ENCODE results near the gene PALLD.

Gene PALLD

DNA sequence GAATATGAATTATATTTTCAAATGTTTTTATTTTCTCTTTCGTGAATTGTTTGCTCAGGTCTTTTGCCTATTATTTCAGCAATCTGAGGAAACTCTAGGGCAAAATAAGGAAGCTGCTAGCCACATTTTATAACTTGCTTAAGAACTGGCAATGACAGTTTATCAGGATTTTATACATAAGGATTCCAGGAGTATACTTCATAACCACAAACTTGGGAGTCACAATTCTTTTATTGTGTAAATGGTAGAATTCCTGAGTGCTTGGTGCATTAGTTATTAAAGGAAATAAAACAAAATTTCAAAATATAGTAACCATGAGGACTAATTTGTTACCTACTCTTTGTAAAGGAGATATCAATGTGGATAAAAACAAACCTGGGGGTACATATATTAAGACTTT is 54.4 kb downstream of the PALLD start:
- H3K27ac ChIP-seq (ENCODE audit: poor library complexity, severe bottlenecking) = peak overlapping the region; percentile 75
- no peaks in the 10 kb centered on the region for H3K9me3 ChIP-seq (ENCODE audit: severe bottlenecking)
- DNase-seq (ENCODE audit: low spot score) (no peak), ATAC-seq (ENCODE audit: low read depth) (peak; percentile 90)
- H3K36me3 ChIP-seq (ENCODE audit: low read depth) = no peaks in the 10 kb centered on the region
- H3K27me3 ChIP-seq (ENCODE audit: insufficient read depth, poor library complexity, severe bottlenecking) = no peaks in the 10 kb centered on the region
- TF ChIP-seq, protein P1, sequence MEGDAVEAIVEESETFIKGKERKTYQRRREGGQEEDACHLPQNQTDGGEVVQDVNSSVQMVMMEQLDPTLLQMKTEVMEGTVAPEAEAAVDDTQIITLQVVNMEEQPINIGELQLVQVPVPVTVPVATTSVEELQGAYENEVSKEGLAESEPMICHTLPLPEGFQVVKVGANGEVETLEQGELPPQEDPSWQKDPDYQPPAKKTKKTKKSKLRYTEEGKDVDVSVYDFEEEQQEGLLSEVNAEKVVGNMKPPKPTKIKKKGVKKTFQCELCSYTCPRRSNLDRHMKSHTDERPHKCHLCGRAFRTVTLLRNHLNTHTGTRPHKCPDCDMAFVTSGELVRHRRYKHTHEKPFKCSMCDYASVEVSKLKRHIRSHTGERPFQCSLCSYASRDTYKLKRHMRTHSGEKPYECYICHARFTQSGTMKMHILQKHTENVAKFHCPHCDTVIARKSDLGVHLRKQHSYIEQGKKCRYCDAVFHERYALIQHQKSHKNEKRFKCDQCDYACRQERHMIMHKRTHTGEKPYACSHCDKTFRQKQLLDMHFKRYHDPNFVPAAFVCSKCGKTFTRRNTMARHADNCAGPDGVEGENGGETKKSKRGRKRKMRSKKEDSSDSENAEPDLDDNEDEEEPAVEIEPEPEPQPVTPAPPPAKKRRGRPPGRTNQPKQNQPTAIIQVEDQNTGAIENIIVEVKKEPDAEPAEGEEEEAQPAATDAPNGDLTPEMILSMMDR (IDR thresholded peaks at IDR 0.05; ENCODE audit: poor library complexity, severe bottlenecking) = no peak
- H3K4me3 ChIP-seq (ENCODE audit: severe bottlenecking) = no peak overlapping the region
- H3K4me1 ChIP-seq (ENCODE audit: insufficient read depth, poor library complexity, severe bottlenecking) = peaks cover 26% of the 10 kb centered on the region

DNA sequence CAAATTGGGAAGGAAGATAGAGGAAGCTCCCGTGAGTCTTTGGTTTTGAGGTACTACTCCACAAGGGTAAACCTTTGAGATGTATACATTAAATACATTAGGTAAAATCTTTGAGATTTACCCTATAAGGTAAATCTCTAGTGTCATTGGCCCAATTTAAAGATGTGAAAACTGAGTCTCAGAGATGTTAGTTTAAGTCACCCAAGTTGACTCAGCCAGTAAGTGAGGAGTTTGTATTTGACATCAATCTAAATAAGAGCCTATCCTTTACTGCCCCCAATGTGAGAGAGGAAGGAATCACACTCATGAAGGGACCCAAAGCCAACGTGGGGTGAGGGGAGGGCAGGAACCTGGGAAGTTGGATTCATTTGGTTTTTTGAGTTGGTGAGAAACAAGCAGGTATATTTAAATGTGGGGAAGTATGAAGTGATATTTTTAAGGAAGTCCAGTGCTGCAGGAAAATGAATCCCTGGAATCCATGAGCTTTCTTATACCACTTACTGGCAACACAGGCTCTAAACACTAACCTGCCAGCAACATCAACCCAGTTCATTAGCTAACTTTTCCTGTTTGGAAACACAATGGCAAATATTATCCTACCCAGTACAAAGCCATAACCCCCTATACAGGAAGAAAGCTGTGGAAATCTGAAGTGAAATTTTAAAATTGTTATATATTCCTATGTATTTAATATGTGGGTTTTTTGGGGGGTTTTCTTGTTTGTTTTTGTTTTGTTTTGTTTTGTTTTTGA is 55.3 kb downstream of the PALLD start:
- ATAC-seq (ENCODE audit: low read depth) (no peak), DNase-seq (ENCODE audit: low spot score) (no peak)
- no peak overlapping the region for H3K4me3 ChIP-seq (ENCODE audit: severe bottlenecking)
- TF ChIP-seq, protein P1 (IDR thresholded peaks at IDR 0.05; ENCODE audit: poor library complexity, severe bottlenecking) = peak; percentile 24
- peak overlapping the region; percentile 75 for H3K27ac ChIP-seq (ENCODE audit: poor library complexity, severe bottlenecking)
- H3K4me1 ChIP-seq (ENCODE audit: insufficient read depth, poor library complexity, severe bottlenecking) = peaks cover 26% of the 10 kb centered on the region
- no peaks in the 10 kb centered on the region for H3K9me3 ChIP-seq (ENCODE audit: severe bottlenecking)
- H3K36me3 ChIP-seq (ENCODE audit: low read depth) = no peaks in the 10 kb centered on the region
- no peaks in the 10 kb centered on the region for H3K27me3 ChIP-seq (ENCODE audit: insufficient read depth, poor library complexity, severe bottlenecking)

DNA sequence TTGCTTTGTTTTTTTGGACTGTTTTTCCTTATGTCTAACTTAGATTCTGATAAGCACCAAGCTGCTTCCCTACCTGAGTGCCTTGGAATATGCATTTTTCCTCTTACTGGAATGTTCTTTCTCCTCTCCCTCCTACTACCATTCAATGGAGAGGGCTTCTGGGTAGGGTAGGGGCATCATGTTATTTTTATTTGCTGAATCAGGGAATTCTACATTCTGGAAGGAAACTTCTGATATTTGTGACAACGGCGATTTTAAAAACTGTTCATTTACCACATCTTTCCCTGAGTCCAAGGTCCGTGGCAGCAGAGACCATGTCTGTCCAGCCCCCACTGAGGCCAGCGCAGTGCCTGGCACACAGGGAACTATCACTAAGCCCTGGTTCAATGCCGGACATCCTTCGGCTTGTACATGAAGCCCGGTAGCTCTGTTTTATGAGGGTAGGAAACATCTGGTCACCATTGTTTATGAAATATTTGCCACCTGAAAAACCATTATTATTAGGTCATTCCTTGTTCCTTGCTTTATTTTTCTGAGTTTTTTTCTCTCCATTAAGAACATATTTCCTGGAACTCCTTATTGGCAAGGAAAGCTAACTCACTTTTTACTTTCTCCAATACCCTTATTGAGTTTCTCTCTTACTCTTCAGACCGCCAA is 57.0 kb downstream of the PALLD start:
- TF ChIP-seq, protein P1 (IDR thresholded peaks at IDR 0.05; ENCODE audit: poor library complexity, severe bottlenecking) = no peak
- no peak for DNase-seq (ENCODE audit: low spot score)
- H3K4me1 ChIP-seq (ENCODE audit: insufficient read depth, poor library complexity, severe bottlenecking) = peaks cover 35% of the 10 kb centered on the region

GRCh38 chr4:168555437-168555836 is 58.6 kb downstream of the PALLD start:
- Histone ChIP-seq H3K4me1 (ENCODE audit: insufficient read depth, poor library complexity, severe bottlenecking) (peaks cover 40% of the 10 kb centered on the region), H3K36me3 (ENCODE audit: low read depth) (no peaks in the 10 kb centered on the region), H3K4me3 (ENCODE audit: severe bottlenecking) (no peak overlapping the region), H3K27me3 (ENCODE audit: insufficient read depth, poor library complexity, severe bottlenecking) (no peaks in the 10 kb centered on the region), H3K9me3 (ENCODE audit: severe bottlenecking) (no peaks in the 10 kb centered on the region), H3K27ac (ENCODE audit: poor library complexity, severe bottlenecking) (no peak overlapping the region)
- TF ChIP-seq, protein P1 (IDR thresholded peaks at IDR 0.05; ENCODE audit: poor library complexity, severe bottlenecking) = no peak
- DNase-seq (ENCODE audit: low spot score) (no peak), ATAC-seq (ENCODE audit: low read depth) (no peak)

More for the DNA sequence above, 57.0 kb downstream of the PALLD start:
- H3K27ac ChIP-seq (ENCODE audit: poor library complexity, severe bottlenecking) = no peak overlapping the region
- no peaks in the 10 kb centered on the region for H3K27me3 ChIP-seq (ENCODE audit: insufficient read depth, poor library complexity, severe bottlenecking)
- ATAC-seq (ENCODE audit: low read depth) = no peak
- no peak overlapping the region for H3K4me3 ChIP-seq (ENCODE audit: severe bottlenecking)
- H3K36me3 ChIP-seq (ENCODE audit: low read depth) = no peaks in the 10 kb centered on the region
- no peaks in the 10 kb centered on the region for H3K9me3 ChIP-seq (ENCODE audit: severe bottlenecking)

DNA sequence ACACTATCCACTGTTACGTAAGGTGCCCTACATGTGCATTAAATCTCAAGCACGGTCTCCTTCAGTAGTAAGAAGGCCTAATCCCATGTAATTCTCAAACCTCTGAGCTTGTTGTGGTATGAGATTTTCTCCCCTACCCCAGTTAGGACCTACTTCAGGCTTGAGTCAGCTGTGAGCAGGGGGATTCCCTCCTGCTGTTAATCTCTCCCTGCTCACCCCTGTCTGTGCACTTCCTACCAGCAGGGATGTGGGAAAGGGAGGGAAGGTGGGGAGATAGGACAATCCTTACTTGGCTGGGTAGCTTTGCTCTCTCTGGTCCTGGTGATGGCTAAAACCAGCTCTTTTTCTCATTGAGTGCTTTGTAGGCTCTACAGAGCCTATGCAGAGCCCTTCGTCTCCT is 60.8 kb downstream of the PALLD start:
- DNase-seq (ENCODE audit: low spot score) = no peak
- ATAC-seq (ENCODE audit: low read depth) = no peak
- TF ChIP-seq, protein P1 (IDR thresholded peaks at IDR 0.05; ENCODE audit: poor library complexity, severe bottlenecking) = no peak
- H3K9me3 ChIP-seq (ENCODE audit: severe bottlenecking) = no peaks in the 10 kb centered on the region
- H3K36me3 ChIP-seq (ENCODE audit: low read depth) = no peaks in the 10 kb centered on the region
- H3K27ac ChIP-seq (ENCODE audit: poor library complexity, severe bottlenecking) = peak overlapping the region; percentile 82
- H3K4me3 ChIP-seq (ENCODE audit: severe bottlenecking) = no peak overlapping the region
- H3K27me3 ChIP-seq (ENCODE audit: insufficient read depth, poor library complexity, severe bottlenecking) = no peaks in the 10 kb centered on the region
- peaks cover 46% of the 10 kb centered on the region for H3K4me1 ChIP-seq (ENCODE audit: insufficient read depth, poor library complexity, severe bottlenecking)

All from RWPE2 (cell line).